CMK (cell line): Measurements from ENCODE around the gene NR2F1-AS1.

ENCODE experiments used
- DNase-seq: peaks from one replicate; pipeline ENCODE4 v3.0.0-alpha.2; 2010; ENCODE audit warnings: low read depth

The NR2F1-AS1 gene

DNA sequence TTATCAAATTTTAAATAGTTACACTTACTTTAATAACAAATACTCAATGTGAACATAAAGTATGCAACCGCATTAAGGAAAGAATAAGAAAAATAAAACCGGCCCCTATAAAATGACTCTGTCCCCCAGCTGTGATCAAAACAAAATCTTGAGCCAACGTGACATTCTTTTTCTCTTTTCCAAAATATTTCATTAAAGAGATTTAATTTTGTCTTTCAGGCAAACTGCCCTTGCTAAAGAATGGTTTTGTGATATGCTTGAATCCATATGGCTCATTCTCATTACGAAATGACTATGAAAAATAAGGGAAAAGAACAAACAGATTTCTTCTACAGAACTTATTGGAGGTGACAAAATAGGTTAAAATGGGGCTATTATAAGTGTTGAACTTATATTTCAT is 197.0 kb downstream of the NR2F1-AS1 start:
- DNase-seq = no peak

DNA sequence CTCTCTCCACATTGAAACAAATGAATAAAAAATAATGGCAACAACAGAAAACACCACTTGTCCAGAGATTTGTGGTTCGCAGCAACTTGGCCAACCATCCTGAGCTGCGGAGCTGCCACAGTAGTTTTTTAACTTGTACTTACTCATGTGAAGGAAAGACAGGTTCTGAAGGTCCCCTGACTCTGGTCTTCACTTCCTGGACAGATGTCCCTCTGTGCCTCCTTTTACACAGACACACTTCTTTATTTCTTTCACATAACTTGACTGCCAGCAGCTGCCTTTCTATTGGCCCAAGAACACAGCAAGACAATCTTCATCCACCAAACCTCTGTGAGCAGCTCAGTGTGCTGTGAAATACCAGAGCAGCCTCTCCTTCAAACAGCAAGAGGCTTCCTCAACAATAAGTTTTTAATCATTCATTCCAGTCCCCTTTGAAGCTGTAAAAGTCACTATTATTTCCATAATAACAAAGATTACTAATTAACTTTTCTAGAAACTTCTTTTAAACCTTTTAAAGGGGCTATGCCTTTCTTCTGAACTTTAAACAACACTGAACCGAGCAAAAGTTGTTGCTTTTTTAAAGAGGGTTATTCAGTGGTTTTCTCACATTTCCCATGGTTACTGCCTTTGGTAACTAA is 198.7 kb downstream of the NR2F1-AS1 start:
- no peak for DNase-seq

DNA sequence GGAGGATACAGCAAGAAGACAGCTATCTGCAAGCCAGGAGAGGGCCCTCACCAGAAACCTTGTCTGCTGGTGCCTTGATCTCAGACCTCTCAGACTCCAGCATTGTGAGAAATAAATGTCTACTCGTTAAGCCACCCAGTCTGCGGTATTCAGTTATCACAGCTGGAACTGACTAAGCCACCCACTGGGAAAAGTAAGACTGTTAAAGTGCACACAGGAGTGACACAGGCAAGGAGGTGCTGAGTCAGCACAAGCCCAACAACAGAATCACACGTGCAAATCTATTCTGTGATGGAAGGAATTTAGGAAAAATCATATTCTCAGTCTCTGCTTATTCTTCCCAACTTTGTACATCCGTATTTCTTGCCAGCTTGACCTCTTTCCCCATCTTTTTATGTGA is 200.0 kb downstream of the NR2F1-AS1 start:
- DNase-seq = no peak

DNA sequence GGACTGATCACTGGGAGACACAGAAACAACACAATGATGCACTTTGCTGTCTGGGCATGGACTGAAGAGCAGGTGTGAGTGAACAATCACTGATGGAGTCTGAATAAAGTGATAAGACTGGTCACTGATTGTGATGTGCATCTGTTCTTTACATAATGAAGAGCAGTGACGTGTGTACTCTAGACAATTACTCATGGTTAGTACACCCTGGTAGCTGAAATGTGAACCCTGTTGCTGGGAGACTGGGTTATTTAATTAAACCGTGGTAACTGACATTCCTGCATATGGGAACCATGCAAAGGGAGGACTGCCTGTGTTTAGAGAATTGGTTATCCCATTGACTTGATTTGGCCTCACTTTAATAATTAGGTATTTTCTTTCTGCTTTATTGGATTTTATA is 202.9 kb downstream of the NR2F1-AS1 start:
- no peak for DNase-seq

DNA sequence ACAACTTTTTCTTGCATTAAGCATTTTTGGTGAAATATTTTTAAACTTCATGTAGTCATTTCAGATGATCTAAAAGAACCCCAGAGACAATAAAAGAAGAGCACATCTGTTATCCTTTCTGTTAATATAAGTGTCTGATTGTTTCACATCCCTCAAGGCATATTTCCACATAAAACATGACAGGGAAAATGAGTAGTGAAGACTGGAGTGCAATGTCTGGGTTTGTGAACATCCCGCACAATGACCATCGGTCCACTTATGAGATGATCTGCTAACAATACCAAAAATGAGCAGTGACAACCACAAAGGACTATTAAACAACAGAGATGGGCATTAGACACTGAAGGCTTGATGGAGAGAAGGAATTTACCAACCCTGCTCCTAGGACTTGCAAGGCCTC is 209.1 kb downstream of the NR2F1-AS1 start:
- no peak for DNase-seq

DNA sequence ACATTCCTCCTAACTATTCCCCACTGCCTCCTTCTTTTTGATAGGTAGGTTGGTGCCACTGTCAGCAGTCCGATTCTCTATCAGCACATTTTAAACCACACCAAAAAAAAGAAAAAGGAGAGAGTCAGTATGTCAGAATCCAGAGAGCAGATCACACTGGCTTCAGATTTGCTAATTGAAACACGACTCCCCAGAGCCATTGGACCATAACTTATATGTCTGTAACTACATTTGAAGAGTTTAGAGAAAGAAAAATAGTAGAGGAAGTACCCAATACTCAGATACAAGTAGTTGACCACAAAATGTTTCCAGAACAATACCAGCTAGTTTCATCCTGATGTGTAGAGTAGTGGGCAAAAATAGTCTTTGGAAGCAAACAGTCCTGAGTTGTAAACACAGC is 216.6 kb downstream of the NR2F1-AS1 start:
- no peak for DNase-seq

DNA sequence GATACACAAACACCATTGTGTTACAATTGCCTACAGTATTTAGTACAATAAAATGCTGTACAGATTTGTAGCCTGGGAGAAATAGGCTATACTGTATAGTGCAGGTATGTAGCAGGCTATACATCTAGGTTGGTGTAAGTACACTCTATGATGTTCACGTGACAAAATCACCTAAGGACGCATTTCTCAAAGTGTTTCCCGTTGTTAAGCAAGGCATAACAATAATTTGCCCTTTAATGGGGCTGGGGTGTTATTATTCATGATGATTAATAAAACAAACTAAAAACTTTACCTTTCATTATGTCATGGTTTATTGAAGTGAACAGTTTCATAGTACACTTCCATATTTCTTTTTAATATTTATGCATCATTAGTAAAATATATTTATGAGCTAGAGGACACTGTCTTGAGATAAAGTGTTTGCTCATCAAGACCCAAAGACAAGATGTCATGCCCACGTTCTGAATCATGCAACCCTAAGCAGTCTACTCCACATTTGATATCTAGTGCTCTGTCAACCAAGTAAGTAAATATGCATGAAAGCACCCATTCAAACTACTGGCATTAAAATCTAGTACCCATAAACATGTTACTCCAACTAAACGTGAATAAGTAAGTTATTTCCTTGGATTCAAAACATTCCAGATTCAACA is 220.5 kb downstream of the NR2F1-AS1 start:
- DNase-seq = no peak

DNA sequence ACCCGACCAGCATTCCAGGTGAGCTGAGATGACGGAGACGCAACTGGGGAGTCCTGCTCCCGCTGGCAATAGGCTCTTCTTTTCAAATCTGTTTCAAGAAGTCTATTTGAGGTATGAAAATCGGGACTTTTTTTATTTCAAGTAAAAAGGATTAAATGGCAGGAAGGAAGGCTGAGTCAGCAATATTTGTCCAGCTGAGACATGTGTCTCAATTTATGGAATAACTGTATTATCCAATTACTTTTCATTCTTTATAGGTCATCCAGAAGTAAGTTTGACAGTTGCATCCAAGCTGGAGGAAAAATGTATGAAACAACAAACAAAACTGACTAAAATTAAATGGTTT is 221.1 kb downstream of the NR2F1-AS1 start:
- DNase-seq = no peak
